ENCODE results near the gene WNT6.

The WNT6 gene

DNA sequence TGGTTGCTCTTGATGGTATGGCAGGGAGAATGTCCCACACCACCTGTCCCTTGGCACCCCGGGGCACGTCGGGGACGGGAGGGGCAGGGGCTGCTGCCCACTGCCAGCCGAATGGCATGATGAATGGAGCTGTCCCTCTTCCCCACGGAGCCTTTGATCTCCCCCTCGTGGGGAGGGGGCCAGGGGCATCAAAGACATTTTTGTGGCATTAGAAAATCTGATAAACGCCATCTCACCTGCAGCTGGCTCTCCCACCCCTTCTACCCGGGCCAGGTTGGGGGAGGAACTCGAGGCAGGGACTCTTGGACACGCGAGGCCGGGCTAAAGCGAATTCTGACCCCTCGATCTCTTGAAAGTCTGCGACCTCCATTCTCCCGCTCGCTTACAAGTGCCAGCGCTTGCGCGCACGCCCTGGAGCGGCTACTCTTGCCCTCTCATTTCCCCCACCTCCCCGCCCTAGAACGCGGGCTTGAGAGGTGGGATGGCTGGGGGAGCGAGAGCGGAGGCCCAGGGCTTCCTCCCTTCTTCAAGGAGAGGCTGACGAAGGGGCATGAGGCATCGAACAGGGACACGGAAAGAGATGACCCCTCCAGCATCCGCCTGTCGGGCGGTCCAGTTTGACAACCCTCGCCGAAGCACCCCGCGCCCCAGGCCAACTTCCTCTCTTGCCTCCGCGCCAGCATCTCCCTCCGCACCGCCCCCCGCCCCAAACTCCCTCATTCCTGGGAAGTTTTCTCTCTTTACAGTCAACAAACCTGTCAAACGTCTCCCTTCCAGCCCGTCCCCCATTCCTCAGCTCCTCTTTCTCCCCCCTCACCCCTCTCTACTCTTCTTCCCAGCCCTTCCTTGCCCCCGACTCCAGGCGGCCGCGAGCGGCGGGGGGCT lies 692 bp upstream of the WNT6 start:
- DNase-seq, result no peak

DNA sequence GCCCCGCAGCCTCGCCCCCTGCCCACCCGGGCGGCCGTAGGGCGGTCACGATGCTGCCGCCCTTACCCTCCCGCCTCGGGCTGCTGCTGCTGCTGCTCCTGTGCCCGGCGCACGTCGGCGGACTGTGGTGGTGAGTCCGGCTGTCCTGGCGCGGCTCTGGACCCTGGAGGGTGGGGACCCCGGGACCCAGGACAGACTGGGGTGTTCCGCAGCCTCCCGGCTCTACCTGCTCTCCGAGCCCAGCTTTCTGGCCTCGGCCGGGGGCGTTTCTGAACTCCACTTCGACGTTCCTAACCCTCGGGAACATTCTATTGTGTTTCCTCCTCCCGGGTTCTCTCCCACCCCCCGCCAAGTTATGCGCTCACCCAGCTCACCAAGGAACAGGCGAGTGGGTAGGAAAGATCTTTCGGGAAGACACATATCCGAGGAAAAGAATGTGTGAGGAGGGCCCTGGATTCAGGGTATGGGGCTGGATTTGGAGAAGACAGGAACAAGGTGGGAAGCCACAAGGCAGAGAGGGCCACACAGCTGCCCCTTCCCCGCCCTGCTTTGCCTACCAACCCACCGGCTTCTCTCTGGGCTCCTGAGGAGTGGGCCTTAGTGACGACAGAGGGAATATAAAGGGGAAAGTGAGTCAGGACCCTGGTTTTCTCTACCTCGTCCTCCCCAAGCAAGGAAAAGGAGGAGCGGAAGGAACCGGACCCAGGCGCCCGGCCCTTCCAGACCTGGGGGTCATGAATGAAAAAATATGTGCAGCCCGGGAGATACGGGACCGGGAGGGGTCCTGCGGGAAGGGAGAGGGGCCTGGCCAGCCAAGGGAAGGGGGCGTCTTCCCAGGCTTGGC lies 605 bp downstream of the WNT6 start:
- no peak for DNase-seq

DNA sequence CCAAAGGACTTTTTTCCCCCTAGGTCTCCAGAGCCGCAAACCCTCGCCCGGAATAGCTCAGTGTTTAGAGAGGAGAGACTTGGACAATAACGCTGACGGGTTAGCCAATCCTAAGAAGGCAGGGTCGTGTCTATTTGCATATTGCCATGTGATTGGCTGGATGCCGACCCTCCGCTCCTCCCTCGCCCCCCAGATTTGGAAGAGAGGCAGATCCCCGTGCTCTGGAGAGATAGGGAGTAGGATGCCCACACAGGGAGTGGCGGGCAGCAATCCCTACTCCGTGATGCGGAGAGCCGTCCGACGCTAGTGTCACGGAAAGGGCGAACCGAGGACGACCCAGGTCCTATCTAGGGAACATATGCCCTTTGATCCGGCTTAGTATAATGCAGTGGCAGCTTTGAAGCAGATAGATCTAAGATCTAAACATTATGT lies 1.4 kb downstream of the WNT6 start:
- DNase-seq, result no peak

- DNase-seq, result no peak
Observed at GRCh38 chr2:218861645-218862318, 2.2 kb downstream of the WNT6 start.

GRCh38 chr2:218863021-218863520 lies 3.5 kb downstream of the WNT6 start:
- no peak for DNase-seq

DNA sequence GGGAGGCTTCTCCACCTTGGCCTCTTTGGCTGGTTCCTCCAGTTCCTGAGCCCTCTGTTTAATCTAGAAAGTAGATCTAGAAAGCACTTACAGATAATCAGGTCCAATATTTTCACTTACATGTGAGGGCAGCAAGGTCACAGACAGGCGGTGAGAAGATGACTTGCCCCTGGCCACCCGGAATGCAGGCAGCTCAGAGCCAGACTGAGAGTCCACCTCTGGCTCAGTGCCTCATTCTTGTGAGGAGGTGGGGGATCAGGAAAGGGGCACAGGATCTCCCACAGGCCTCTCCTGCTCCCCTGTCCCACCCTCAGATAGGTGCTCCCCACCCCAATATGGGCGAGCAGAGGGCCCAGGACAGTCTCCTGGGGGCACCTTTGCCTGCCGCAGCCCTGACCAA lies 5.8 kb downstream of the WNT6 start:
- DNase-seq, result no peak

DNA sequence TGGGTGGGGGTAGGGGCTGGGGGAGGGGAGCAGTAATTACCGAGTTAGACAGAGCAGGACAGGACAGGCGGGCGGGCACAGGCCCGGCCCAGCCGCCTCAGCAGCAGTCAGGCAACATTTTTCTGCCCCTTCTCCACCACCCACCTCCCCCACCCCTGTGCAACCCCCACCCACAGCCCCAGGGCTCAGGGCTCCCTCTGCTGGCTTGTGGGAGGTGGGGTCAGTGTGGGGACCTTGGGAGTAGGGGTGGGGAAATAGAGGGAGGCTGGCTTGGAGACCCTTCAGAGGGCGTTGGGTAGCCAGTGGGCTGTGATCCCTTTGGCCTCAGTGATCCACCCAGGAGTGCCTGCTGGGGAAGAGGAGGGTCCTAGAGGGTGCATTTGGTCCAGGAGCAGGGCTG lies 6.4 kb downstream of the WNT6 start:
- DNase-seq, result no peak

- no peak for DNase-seq
Observed at GRCh38 chr2:218867900-218868299, 8.3 kb downstream of the WNT6 start.

DNA sequence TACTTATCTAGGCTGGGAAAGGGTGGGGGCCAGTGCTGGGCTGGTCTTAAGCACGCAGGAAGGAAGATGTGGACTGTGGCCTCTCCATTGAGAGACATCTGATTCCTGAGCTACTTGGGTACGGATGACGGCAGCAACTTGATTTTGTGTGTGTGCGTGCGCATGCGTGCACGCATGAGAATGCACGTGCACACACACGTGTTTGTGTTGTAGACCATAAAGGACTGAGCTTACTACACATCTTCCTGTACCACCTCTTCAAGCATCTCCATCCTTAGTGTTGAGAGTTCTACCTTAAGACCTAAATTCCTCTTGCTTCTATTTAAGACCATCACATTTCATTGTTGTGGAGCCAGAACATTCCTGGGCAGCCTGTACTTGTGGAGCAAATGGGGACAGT lies 9.5 kb downstream of the WNT6 start:
- no peak for DNase-seq

- DNase-seq, result peak; percentile 84
Observed at GRCh38 chr2:218870984-218871344, 11.4 kb downstream of the WNT6 start.

- no peak for DNase-seq
Observed at GRCh38 chr2:218871345-218872302, 12.0 kb downstream of the WNT6 start.

- no peak for DNase-seq
Observed at GRCh38 chr2:218872645-218873358, 13.2 kb downstream of the WNT6 start.

- DNase-seq, result no peak
Observed at GRCh38 chr2:218873359-218874194, 14.0 kb downstream of the WNT6 start.

GRCh38 chr2:218875692-218876246 lies 16.2 kb downstream of the WNT6 start:
- no peak for DNase-seq

GRCh38 chr2:218876562-218877219 lies 17.1 kb downstream of the WNT6 start:
- peak; percentile 58 for DNase-seq

- DNase-seq, result peak; percentile 32
Observed at GRCh38 chr2:218877331-218877730, 17.7 kb downstream of the WNT6 start.

DNA sequence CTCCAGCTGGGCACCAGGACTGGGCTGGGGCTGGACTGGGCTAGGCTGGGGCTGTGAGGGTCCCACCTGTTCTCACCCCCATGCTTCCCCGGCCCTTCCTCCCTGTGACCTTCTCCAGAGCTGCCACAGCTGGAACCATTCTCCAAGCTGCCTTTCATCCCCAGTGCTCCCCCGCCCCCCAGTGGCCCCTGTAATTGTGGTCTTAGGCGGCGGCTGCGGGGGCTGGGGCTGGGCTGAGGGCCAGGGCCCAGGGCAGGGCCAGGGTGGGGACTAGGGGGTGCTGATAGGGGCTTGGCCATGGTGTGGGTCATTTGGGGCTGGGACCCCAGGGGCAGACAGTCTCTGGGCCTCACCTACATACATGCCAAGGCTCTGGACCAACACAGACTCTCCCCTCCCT lies 18.3 kb downstream of the WNT6 start:
- no peak for DNase-seq

DNA sequence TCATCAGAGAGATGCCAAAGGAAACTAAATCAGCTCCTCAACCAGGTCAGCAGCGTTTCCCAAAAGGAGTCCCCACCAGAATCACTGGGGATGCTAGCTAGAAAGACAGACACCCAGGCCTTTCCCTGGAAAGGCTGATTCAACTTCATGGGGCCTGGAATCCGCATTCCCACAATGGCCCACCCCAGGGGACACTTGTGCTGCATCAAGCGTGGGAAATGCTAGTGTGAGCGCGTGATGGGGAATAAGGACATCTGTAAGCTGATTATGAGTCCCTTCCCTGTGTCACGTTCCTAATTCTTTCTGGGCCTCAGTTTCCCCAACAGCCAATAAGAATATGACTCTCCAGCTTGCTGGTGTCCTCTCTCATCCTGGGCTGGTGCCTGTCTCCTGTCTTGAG lies 18.9 kb downstream of the WNT6 start:
- no peak for DNase-seq

Measured in RPMI8226 (cell line).